Subcutaneous abdominal adipose tissue (tissue), 5 donors: Measurements from ENCODE around the gene PTF1A.

Source experiments
- H3K27ac ChIP-seq: one replicate; pipeline ENCODE4 v1.7.0; 2013; ENCODE audit warnings: low read depth, mild to moderate bottlenecking, inconsistent platforms, low read length, moderate library complexity
- H3K27me3 ChIP-seq, 5 donors: one replicate each; pipeline ENCODE4 v1.7.0; 2013; ENCODE audit warnings: low read length in 5 of 5, inconsistent platforms in 1 of 5; ENCODE audit not compliant: control insufficient read depth in 5 of 5, insufficient read depth in 4 of 5
- H3K36me3 ChIP-seq, 5 donors: one replicate each; pipeline ENCODE4 v1.7.0; 2013; ENCODE audit warnings: low read length in 5 of 5; ENCODE audit not compliant: control insufficient read depth in 5 of 5, insufficient read depth in 5 of 5
- H3K4me1 ChIP-seq, 5 donors: one replicate each; pipeline ENCODE4 v1.7.0; 2013; ENCODE audit warnings: low read length in 5 of 5, mild to moderate bottlenecking in 3 of 5, moderate library complexity in 1 of 5; ENCODE audit not compliant: control insufficient read depth in 5 of 5, insufficient read depth in 5 of 5
- H3K4me3 ChIP-seq, 5 donors: one replicate each; pipeline ENCODE4 v1.7.0; 2013; ENCODE audit warnings: low read length in 5 of 5, low read depth in 1 of 5
- H3K9ac ChIP-seq, 5 donors: one replicate each; pipeline ENCODE4 v1.7.0; 2013; ENCODE audit warnings: low read length in 5 of 5, mild to moderate bottlenecking in 4 of 5, moderate library complexity in 3 of 5
- H3K9me3 ChIP-seq, 5 donors: one replicate each; pipeline ENCODE4 v1.7.0; 2013; ENCODE audit warnings: low read length in 5 of 5; ENCODE audit not compliant: control insufficient read depth in 5 of 5
- donor health status: healthy.
- donor health status: healthy.
- donor health status: healthy.
- donor health status: healthy.
- donor health status: healthy.

PTF1A gene

GRCh38 chr10:23191764-23192711, at the start of gene PTF1A:
Gene PTF1A, plus strand, starts transcription at chr10:23192312. Its CDS starts 219 bp downstream, at chr10:23192531.
- H3K9ac ChIP-seq: no peak within 1 kb of the TSS
- H3K36me3 ChIP-seq: no peaks in the 10 kb centered on the region
- H3K4me3 ChIP-seq: no peak within 1 kb of the TSS
- peaks cover 0 to 11% (median 3%) of the 10 kb centered on the region in 5 donors for H3K4me1 ChIP-seq
- H3K27me3 ChIP-seq: peaks cover 35 to 72% (median 57%) of the 10 kb centered on the region in 5 donors
- H3K27ac ChIP-seq: no peak within 1 kb of the TSS
- H3K9me3 ChIP-seq: no peaks in the 10 kb centered on the region

GRCh38 chr10:23146258-23146657, 45.9 kb upstream of the PTF1A start:
- Histone ChIP-seq H3K4me3 (no peak overlapping the region), H3K9me3 (peaks cover 0 to 2% (median 0%) of the 10 kb centered on the region in 5 donors), H3K36me3 (no peaks in the 10 kb centered on the region), H3K27me3 (no peaks in the 10 kb centered on the region), H3K9ac (no peak overlapping the region), H3K27ac (no peak overlapping the region), H3K4me1 (no peaks in the 10 kb centered on the region)

- Histone ChIP-seq H3K4me1 (no peaks in the 10 kb centered on the region), H3K27me3 (no peaks in the 10 kb centered on the region), H3K9ac (no peak overlapping the region), H3K36me3 (no peaks in the 10 kb centered on the region), H3K27ac (no peak overlapping the region), H3K9me3 (no peaks in the 10 kb centered on the region), H3K4me3 (no peak overlapping the region)
These were observed 45.1 kb upstream of the PTF1A start for GRCh38 chr10:23147035-23147434.

- H3K27me3 ChIP-seq: no peaks in the 10 kb centered on the region
- no peak overlapping the region for H3K4me3 ChIP-seq
- no peaks in the 10 kb centered on the region for H3K36me3 ChIP-seq
- no peaks in the 10 kb centered on the region for H3K9me3 ChIP-seq
- no peak overlapping the region for H3K9ac ChIP-seq
- no peak overlapping the region for H3K27ac ChIP-seq
- H3K4me1 ChIP-seq: no peaks in the 10 kb centered on the region
These were observed 43.9 kb upstream of the PTF1A start for GRCh38 chr10:23148214-23148613.

GRCh38 chr10:23150091-23150490, 42.0 kb upstream of the PTF1A start:
- Histone ChIP-seq H3K9ac (no peak overlapping the region), H3K36me3 (no peaks in the 10 kb centered on the region), H3K27me3 (peaks cover 0 to 1% (median 0%) of the 10 kb centered on the region in 5 donors), H3K4me1 (no peaks in the 10 kb centered on the region), H3K27ac (no peak overlapping the region), H3K9me3 (no peaks in the 10 kb centered on the region), H3K4me3 (no peak overlapping the region)

GRCh38 chr10:23150610-23151009, 41.5 kb upstream of the PTF1A start:
- H3K27me3 ChIP-seq: peaks cover 0 to 3% (median 0%) of the 10 kb centered on the region in 5 donors
- no peak overlapping the region for H3K27ac ChIP-seq
- H3K9me3 ChIP-seq: no peaks in the 10 kb centered on the region
- no peaks in the 10 kb centered on the region for H3K36me3 ChIP-seq
- H3K9ac ChIP-seq: no peak overlapping the region
- no peak overlapping the region for H3K4me3 ChIP-seq
- no peaks in the 10 kb centered on the region for H3K4me1 ChIP-seq

- Histone ChIP-seq H3K27ac (no peak overlapping the region), H3K4me1 (no peaks in the 10 kb centered on the region), H3K27me3 (peaks cover 0 to 5% (median 0%) of the 10 kb centered on the region in 5 donors), H3K9ac (no peak overlapping the region), H3K36me3 (no peaks in the 10 kb centered on the region), H3K9me3 (no peaks in the 10 kb centered on the region), H3K4me3 (no peak overlapping the region)
These were observed 41.0 kb upstream of the PTF1A start for GRCh38 chr10:23151071-23151470.

GRCh38 chr10:23155169-23155568, 36.9 kb upstream of the PTF1A start:
- Histone ChIP-seq H3K27ac (no peak overlapping the region), H3K4me3 (no peak overlapping the region), H3K4me1 (peaks cover 0 to 5% (median 3%) of the 10 kb centered on the region in 5 donors), H3K9ac (no peak overlapping the region), H3K27me3 (peaks cover 0 to 15% (median 6%) of the 10 kb centered on the region in 5 donors), H3K36me3 (no peaks in the 10 kb centered on the region), H3K9me3 (no peaks in the 10 kb centered on the region)

- Histone ChIP-seq H3K4me3 (no peak overlapping the region), H3K27me3 (peaks cover 0 to 15% (median 6%) of the 10 kb centered on the region in 5 donors), H3K9me3 (no peaks in the 10 kb centered on the region), H3K9ac (no peak overlapping the region), H3K4me1 (peaks cover 0 to 5% (median 3%) of the 10 kb centered on the region in 5 donors), H3K27ac (no peak overlapping the region), H3K36me3 (no peaks in the 10 kb centered on the region)
These were observed 35.5 kb upstream of the PTF1A start for GRCh38 chr10:23156447-23157150.

- H3K4me1 ChIP-seq: peaks cover 0 to 5% (median 3%) of the 10 kb centered on the region in 5 donors
- no peak overlapping the region for H3K4me3 ChIP-seq
- H3K9ac ChIP-seq: no peak overlapping the region
- no peak overlapping the region for H3K27ac ChIP-seq
- H3K9me3 ChIP-seq: no peaks in the 10 kb centered on the region
- no peaks in the 10 kb centered on the region for H3K36me3 ChIP-seq
- peaks cover 0 to 15% (median 6%) of the 10 kb centered on the region in 5 donors for H3K27me3 ChIP-seq
These were observed 34.9 kb upstream of the PTF1A start for GRCh38 chr10:23157239-23157681.
